IPS DF 6.9 (cell line): ENCODE measurements around the gene SASH1.

Experiments used
- DNase-seq: peaks from one replicate; pipeline ENCODE4 v3.0.0-alpha.2; 2013; ENCODE audit warnings: low read depth, low spot score
- H3K27ac ChIP-seq: one replicate; pipeline ENCODE4 v1.5.1; 2013; ENCODE audit warnings: low read length, control low read depth
- H3K27me3 ChIP-seq: 2 replicates; pipeline ENCODE4 v1.6.1; 2013; ENCODE audit warnings: mild to moderate bottlenecking, low read length; ENCODE audit not compliant: control insufficient read depth, insufficient read depth
- H3K36me3 ChIP-seq: 2 replicates; pipeline ENCODE4 v1.6.1; 2013; ENCODE audit warnings: low read length; ENCODE audit not compliant: control insufficient read depth, insufficient read depth
- H3K4me1 ChIP-seq: 2 replicates; pipeline ENCODE4 v1.6.1; 2013; ENCODE audit warnings: low read length; ENCODE audit not compliant: control insufficient read depth, insufficient read depth
- H3K4me3 ChIP-seq: 2 replicates; pipeline ENCODE4 v1.5.1; 2013; ENCODE audit warnings: mild to moderate bottlenecking, low read length
- H3K9me3 ChIP-seq: 2 replicates; pipeline ENCODE4 v1.6.1; 2013; ENCODE audit warnings: low read length, inconsistent platforms; ENCODE audit not compliant: control insufficient read depth, insufficient read depth
- WGBS: extraction: QIAGEN DNeasy Blood & Tissue Kit; methylation state at CpG from one replicate; pipeline ENCODE4 v1.1.7; 2013; ENCODE audit warnings: mixed read lengths, missing lambda C conversion rate; ENCODE audit not compliant: insufficient read length, insufficient coverage; 5-methylcytosine and 5-hydroxymethylcytosine counted together

Gene SASH1

GRCh38 chr6:148516617-148517016 is 174.0 kb downstream of the SASH1 start:
- peaks cover 6% of the 10 kb centered on the region for H3K4me1 ChIP-seq
- no CpG with 5 or more reads among the region's 4 CpGs for WGBS

DNA sequence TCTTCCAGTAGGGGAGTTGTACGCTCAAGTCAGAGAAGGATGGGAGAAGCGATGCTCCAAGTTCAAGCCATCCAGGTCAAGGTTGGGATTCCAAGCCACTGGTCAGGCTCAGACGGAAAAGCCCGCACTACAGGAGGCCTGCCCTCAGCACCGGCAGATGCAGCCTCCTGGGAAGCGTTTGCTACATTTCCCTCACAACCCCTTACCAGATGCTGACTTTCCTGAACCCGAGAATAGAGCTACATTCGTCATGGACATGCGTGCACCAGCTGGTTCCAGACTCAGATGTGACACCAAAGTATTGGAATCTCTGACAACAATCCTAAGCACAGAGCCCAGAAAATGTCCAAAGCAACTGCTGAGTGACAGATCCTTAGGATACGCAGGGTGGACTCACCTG is 174.8 kb downstream of the SASH1 start:
- Histone ChIP-seq H3K27ac (no peak overlapping the region), H3K27me3 (no peaks in the 10 kb centered on the region), H3K4me3 (no peak overlapping the region), H3K36me3 (peaks cover 7% of the 10 kb centered on the region; the same call in 1 of the 2 replicates), H3K4me1 (peaks cover 6% of the 10 kb centered on the region), H3K9me3 (no peaks in the 10 kb centered on the region)
- no peak for DNase-seq
- WGBS: no CpG with 5 or more reads among the region's 10 CpGs

More at GRCh38 chr6:148516617-148517016, 174.0 kb downstream of the SASH1 start:
- Histone ChIP-seq H3K4me3 (no peak overlapping the region), H3K9me3 (no peaks in the 10 kb centered on the region), H3K27ac (no peak overlapping the region), H3K27me3 (no peaks in the 10 kb centered on the region), H3K36me3 (peaks cover 7% of the 10 kb centered on the region; the same call in 1 of the 2 replicates)
- DNase-seq: no peak

DNA sequence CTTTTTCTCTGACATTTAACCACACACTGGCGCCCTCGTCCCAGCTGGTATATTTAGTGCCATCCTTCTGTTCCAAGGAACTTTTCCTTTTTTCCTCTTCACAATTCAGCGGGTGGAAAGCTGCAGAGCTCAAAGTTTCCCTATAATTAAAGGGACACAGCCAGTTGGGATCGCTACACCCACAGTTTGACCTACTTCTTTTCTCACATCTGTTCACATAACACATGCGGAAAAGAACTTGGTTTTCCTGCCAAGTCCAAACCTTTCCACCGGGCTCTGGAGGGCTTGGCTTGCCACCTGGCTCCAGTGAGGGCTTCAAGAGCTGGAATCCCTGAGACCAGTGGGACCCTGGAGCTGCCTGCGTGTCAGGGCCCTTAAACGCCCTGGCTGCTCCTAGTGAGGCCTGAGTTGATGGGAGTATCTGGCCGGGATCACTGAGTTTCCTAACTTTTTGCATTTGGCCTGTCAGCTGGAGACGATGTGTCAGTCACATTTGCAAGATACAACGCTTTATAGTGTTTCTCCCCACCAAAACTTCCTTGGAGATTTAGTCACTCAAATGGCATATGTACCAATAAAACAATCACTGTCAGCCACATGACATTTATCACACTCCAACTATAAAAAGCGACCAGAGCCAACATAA is 176.0 kb downstream of the SASH1 start:
- Histone ChIP-seq H3K27me3 (no peaks in the 10 kb centered on the region), H3K27ac (no peak overlapping the region), H3K36me3 (peaks cover 7% of the 10 kb centered on the region; the same call in 1 of the 2 replicates), H3K9me3 (no peaks in the 10 kb centered on the region), H3K4me3 (no peak overlapping the region), H3K4me1 (peaks cover 6% of the 10 kb centered on the region)
- WGBS: no CpG with 5 or more reads among the region's 12 CpGs
- DNase-seq: no peak

GRCh38 chr6:148520109-148520841 is 177.6 kb downstream of the SASH1 start:
- no peaks in the 10 kb centered on the region for H3K27me3 ChIP-seq
- no peak overlapping the region for H3K27ac ChIP-seq
- DNase-seq: no peak
- peaks cover 7% of the 10 kb centered on the region; the same call in 1 of the 2 replicates for H3K36me3 ChIP-seq
- H3K9me3 ChIP-seq: no peaks in the 10 kb centered on the region
- H3K4me1 ChIP-seq: peaks cover 6% of the 10 kb centered on the region
- H3K4me3 ChIP-seq: no peak overlapping the region
- no CpG with 5 or more reads among the region's 23 CpGs for WGBS

DNA sequence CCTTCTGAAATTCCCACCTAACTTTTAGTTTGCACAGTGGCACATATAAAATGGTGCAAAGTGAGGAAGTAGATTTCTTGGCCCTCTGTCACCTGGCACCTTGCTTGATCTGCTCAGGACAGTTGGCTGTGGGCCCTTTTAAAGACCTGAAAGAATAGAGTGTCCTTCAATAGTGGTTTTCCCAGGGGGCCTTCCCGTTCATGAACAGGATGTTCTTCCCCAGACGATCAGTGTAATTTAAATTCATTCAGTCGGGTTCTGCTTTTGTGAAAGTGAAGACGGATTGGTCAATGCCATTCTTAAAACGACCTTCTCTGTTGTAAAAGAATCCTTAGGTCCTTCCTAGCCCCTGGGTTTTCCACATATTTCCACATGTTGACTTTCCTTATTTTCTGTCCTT is 178.5 kb downstream of the SASH1 start:
- Histone ChIP-seq H3K4me1 (peaks cover 5% of the 10 kb centered on the region), H3K27me3 (no peaks in the 10 kb centered on the region), H3K27ac (no peak overlapping the region), H3K36me3 (peaks cover 7% of the 10 kb centered on the region; the same call in 1 of the 2 replicates), H3K4me3 (no peak overlapping the region), H3K9me3 (no peaks in the 10 kb centered on the region)
- no peak for DNase-seq
- no CpG with 5 or more reads among the region's 5 CpGs for WGBS

DNA sequence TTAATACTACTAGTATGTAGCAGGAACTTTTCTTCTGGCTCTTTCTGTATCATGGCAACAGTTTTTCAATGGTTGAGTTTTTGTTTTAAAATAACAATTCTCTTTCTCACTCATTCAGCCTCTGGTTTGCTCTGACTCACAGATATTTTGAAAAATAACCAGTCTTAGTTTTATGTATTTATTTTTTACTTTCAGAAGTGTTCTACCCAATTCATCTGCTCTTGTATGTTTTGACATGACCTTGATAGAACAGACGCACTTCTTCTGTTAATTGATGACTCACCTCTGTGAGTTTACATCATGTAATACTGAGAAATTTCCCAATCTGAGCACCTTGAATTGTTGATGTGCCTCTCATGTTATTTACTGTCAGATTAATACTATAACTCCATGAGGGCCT is 178.9 kb downstream of the SASH1 start:
- no peak overlapping the region for H3K27ac ChIP-seq
- peaks cover 2% of the 10 kb centered on the region for H3K4me1 ChIP-seq
- no peak overlapping the region for H3K4me3 ChIP-seq

GRCh38 chr6:148523048-148523447 is 180.4 kb downstream of the SASH1 start:
- Histone ChIP-seq H3K9me3 (no peaks in the 10 kb centered on the region), H3K36me3 (peaks cover 7% of the 10 kb centered on the region; the same call in 1 of the 2 replicates), H3K27ac (no peak overlapping the region), H3K4me1 (no peaks in the 10 kb centered on the region), H3K4me3 (no peak overlapping the region), H3K27me3 (no peaks in the 10 kb centered on the region)
- DNase-seq: no peak
- WGBS: no CpG with 5 or more reads among the region's 2 CpGs

More for the DNA sequence above, 178.9 kb downstream of the SASH1 start:
- no CpG with 5 or more reads among the region's 1 CpG for WGBS
- Histone ChIP-seq H3K9me3 (no peaks in the 10 kb centered on the region), H3K36me3 (peaks cover 7% of the 10 kb centered on the region; the same call in 1 of the 2 replicates), H3K27me3 (no peaks in the 10 kb centered on the region)
- no peak for DNase-seq

GRCh38 chr6:148523551-148523950 is 180.9 kb downstream of the SASH1 start:
- Histone ChIP-seq H3K9me3 (no peaks in the 10 kb centered on the region), H3K4me1 (no peaks in the 10 kb centered on the region), H3K27me3 (no peaks in the 10 kb centered on the region), H3K4me3 (no peak overlapping the region), H3K36me3 (peaks cover 7% of the 10 kb centered on the region; the same call in 1 of the 2 replicates), H3K27ac (no peak overlapping the region)
- no CpG with 5 or more reads among the region's 4 CpGs for WGBS
- DNase-seq: no peak

DNA sequence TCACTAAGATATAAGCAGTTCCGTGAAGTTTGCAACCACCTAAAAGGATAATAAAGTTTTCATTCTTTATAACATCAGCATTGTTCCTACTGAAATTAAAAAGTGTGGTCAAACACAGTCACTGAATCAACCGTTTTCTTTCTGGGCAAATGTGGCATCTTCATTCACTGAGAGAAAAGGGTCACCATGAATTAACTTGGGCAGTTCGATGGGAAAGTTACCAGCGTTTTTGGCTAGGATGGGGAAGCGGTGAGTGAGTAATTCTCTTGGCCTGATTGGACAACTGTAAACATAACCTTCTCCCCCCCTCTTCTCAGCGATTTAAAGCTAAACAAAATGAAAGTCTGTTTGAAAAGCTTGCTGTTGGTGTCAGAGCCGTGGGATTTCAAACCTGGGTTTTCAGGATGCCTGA is 181.8 kb downstream of the SASH1 start:
- no peaks in the 10 kb centered on the region for H3K27me3 ChIP-seq
- no peaks in the 10 kb centered on the region for H3K9me3 ChIP-seq
- no peak for DNase-seq
- H3K36me3 ChIP-seq: peaks cover 7% of the 10 kb centered on the region; the same call in 1 of the 2 replicates
- no CpG with 5 or more reads among the region's 7 CpGs for WGBS
- H3K4me3 ChIP-seq: no peak overlapping the region
- H3K4me1 ChIP-seq: no peaks in the 10 kb centered on the region
- H3K27ac ChIP-seq: no peak overlapping the region

GRCh38 chr6:148524976-148525375 is 182.3 kb downstream of the SASH1 start:
- WGBS: no CpG with 5 or more reads among the region's 8 CpGs
- Histone ChIP-seq H3K9me3 (no peaks in the 10 kb centered on the region), H3K27me3 (no peaks in the 10 kb centered on the region), H3K27ac (no peak overlapping the region), H3K4me1 (no peaks in the 10 kb centered on the region), H3K4me3 (no peak overlapping the region), H3K36me3 (peaks cover 6% of the 10 kb centered on the region; the same call in 1 of the 2 replicates)
- no peak for DNase-seq
